ENCODE results near the gene GCGR.

Gene GCGR

DNA sequence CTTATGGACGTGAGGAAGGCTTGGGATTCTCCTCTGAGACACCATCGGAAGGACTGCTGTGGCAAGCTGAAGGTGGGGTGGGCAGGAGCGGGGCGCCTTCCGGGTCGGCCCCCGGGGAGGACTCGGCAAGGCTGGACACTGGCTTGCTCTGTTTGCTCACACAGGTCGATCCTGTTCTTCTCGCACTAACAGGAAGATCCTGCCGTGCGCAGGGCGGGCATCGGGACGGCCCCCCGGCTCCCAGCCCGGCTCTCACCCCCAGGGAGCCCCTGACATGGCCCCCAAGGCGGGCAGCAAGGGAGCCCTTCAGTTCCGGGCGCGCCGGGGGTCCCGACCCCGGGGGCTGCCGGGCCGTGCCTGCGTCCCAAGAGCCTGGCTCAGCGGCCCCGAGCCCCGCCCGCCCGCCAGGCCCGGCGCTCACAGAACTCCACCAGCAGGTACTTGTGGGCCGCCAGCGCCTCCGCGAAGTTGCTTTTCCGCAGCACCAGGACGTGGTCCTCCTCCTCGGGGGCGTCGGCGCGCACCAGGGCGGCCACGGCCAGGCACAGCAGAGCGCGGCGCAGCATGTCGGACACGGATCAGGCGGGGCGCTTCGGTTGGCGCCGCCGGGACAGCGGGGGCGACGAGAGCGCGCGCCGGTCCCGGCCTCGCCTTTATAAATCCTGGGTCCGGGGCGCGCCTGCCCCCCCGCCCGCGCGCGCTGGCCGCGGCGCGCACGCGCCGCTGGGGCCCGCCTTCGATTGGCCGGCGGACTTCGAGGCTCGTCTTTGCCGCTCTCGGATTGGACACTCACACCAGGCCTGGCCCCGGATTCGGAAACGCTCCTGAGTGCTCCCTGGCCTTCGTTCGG lies 56.2 kb downstream of the GCGR start, which contains the start of gene P4HB (continued):
- no peak for TF ChIP-seq KLF17 (tag by site-specific recombination; IDR thresholded peaks at IDR 0.05)
- TF ChIP-seq ZNF335 (tag by site-specific recombination; conservative IDR thresholded peaks at IDR 0.05) = peak; percentile 49
- TF ChIP-seq SP2 (tag by site-specific recombination; IDR thresholded peaks at IDR 0.05) = peak; percentile 70
- no peak for TF ChIP-seq ZNF2 (tag by site-specific recombination; IDR thresholded peaks at IDR 0.05)
- TF ChIP-seq ZNF692 (tag by site-specific recombination; IDR thresholded peaks at IDR 0.05) = 0 out of 2 replicates have a peak, but pooled peaks have one; percentile 30
- no peak for TF ChIP-seq ZSCAN16 (tag by site-specific recombination; IDR thresholded peaks at IDR 0.05)
- no peak for TF ChIP-seq ZNF202 (tag by site-specific recombination; IDR thresholded peaks at IDR 0.05; ENCODE audit: borderline replicate concordance)
- TF ChIP-seq KLF16 (tag by site-specific recombination; IDR thresholded peaks at IDR 0.05) = peak; percentile 33; the same call in 1 of the 2 replicates
- peak; percentile 47; the same call in 1 of the 2 replicates for TF ChIP-seq ZNF341 (tag by site-specific recombination; IDR thresholded peaks at IDR 0.05; ENCODE audit: low read depth)
- TF ChIP-seq ZSCAN30 (tag by site-specific recombination; IDR thresholded peaks at IDR 0.05) = peak; percentile 35; the same call in 1 of the 2 replicates

DNA sequence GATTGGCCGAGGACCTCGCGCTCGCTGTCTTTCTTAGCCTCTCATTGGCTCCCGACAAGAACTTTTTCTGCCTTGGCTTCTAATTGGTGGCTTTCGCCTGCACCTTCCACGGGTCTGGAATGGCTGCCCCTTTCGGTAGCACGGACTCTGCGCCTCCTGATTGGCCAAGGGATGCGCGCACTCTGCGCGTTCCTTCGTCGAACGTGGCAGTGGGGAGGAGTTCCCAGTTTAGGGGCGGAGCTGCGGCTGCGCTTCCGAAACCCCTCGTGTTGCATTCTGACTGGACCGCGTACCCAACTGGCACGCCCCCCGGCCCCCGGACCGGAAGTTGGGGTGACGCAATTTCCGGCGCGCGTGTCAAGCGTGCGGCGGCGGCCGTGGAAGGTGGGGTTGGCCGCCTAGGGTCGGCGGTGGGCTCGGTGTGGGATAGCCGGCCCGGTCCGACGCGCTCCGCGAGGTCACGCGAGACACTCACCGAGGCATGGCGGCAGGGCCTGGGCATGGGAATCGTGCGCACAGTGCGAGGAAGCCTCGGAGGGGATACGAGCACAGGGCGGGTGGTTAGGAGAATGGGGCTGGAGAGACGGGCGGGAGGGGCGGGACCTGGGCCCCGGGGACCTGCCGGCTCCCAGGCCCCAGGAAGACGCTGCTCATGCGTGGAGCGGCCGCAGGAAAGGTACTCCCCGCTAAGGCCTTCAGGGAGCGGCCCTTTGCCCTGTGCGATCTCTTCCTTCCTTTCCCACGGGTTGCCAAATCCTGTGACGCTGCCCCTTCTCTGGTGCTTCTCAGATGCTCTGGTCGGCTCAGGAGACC lies 57.0 kb downstream of the GCGR start:
- ChIA-PET POLR2A (interaction anchor here (0.6 to 1.2 kb wide), 12 partner anchors 9 to 177 kb away, joined by 3 to 17 read pairs (median 4); partner anchors contain the start of genes ARHGDIA, ARL16, DCXR and HGS), CTCF (interaction anchor here (1.7 kb wide), 1 partner anchor 9 kb away, joined by 4 read pairs; no protein-coding TSS in a partner anchor)
- H3K4me3 ChIP-seq (ENCODE audit: low read depth, low read length) = peak overlapping the region; percentile 92
- peak overlapping the region; percentile 90 for H3K27ac ChIP-seq (ENCODE audit: extremely low read depth, low read depth, low read length)
- H3K36me3 ChIP-seq (ENCODE audit: control insufficient read depth in 2 of 2, insufficient read depth in 1 of 2, low read length in 2 of 2) = peaks cover 36 to 73% of the 10 kb centered on the region in 2 experiments
- H3K4me1 ChIP-seq (ENCODE audit: control insufficient read depth, insufficient read depth, low read length) = peaks cover 7% of the 10 kb centered on the region
- no peaks in the 10 kb centered on the region for H3K9me3 ChIP-seq (ENCODE audit: control insufficient read depth, insufficient read depth, low read depth, low read length)
- TF ChIP-seq, protein P1, sequence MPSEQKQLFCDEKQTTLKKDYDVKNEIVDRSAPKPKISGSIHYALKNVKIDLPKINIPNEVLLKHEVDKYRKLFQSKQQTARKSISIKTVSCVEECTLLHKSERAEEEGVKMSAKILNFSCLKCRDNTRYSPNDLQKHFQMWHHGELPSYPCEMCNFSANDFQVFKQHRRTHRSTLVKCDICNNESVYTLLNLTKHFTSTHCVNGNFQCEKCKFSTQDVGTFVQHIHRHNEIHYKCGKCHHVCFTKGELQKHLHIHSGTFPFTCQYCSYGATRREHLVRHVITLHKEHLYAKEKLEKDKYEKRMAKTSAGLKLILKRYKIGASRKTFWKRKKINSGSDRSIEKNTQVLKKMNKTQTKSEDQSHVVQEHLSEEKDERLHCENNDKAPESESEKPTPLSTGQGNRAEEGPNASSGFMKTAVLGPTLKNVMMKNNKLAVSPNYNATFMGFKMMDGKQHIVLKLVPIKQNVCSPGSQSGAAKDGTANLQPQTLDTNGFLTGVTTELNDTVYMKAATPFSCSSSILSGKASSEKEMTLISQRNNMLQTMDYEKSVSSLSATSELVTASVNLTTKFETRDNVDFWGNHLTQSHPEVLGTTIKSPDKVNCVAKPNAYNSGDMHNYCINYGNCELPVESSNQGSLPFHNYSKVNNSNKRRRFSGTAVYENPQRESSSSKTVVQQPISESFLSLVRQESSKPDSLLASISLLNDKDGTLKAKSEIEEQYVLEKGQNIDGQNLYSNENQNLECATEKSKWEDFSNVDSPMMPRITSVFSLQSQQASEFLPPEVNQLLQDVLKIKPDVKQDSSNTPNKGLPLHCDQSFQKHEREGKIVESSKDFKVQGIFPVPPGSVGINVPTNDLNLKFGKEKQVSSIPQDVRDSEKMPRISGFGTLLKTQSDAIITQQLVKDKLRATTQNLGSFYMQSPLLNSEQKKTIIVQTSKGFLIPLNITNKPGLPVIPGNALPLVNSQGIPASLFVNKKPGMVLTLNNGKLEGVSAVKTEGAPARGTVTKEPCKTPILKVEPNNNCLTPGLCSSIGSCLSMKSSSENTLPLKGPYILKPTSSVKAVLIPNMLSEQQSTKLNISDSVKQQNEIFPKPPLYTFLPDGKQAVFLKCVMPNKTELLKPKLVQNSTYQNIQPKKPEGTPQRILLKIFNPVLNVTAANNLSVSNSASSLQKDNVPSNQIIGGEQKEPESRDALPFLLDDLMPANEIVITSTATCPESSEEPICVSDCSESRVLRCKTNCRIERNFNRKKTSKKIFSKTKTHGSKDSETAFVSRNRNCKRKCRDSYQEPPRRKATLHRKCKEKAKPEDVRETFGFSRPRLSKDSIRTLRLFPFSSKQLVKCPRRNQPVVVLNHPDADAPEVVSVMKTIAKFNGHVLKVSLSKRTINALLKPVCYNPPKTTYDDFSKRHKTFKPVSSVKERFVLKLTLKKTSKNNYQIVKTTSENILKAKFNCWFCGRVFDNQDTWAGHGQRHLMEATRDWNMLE (tag by site-specific recombination; conservative IDR thresholded peaks at IDR 0.05; ENCODE audit: low read depth) = peak; percentile 89
- TF ChIP-seq CTCF (tag by site-specific recombination; IDR thresholded peaks at IDR 0.05) (no peak), ZNF354C (tag by site-specific recombination; IDR thresholded peaks at IDR 0.05; ENCODE audit: borderline replicate concordance, low read depth) (no peak), KLF10 (tag by site-specific recombination; IDR thresholded peaks at IDR 0.05) (peak; percentile 65), ZNF302 (tag by site-specific recombination; IDR thresholded peaks at IDR 0.05; ENCODE audit: low read depth) (no peak), ZNF621 (tag by site-specific recombination; IDR thresholded peaks at IDR 0.05) (no peak), ZSCAN16 (tag by site-specific recombination; IDR thresholded peaks at IDR 0.05) (no peak), SETDB1 (IDR thresholded peaks at IDR 0.05; ENCODE audit: insufficient read length, low read length) (no peak)
